ENCODE results near the gene MPI. TPM values are rescaled to one million over a fixed set of nuclear protein-coding genes. Genes with fewer than 3 reads are reported as not detected.

Gene MPI
- total and polyA plus RNA-seq, 4 donors: 16.1 to 38.4 (median 31.9) TPM

DNA sequence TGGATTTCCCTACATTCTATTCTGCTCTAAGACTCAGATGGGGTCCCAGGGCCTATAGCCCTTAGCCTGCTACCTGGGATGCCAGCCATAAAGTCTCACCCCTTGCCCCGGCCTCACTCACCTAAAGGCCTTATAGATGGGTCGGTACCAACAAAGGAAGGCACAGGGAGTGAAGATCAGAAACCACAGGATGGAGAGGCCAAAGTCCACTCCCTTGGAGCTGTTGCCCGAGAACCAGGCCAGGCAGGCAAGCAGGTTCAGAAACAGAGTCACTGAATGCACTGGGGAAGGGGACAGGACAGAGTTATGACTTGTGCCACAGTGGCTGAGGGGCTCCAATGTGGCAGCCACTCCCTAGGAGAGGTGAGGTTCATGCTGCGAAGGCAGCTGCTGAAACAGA, 39.4 kb upstream of the MPI start:
- no peak for DNase-seq (ENCODE audit: low spot score)
- Histone ChIP-seq H3K4me3 (ENCODE audit: low read depth in 1 of 3, low read length in 3 of 3) (no peak overlapping the region), H3K9ac (ENCODE audit: low read depth in 1 of 2, low read length in 2 of 2) (no peak overlapping the region), H3K27me3 (ENCODE audit: control insufficient read depth in 4 of 4, insufficient read depth in 4 of 4, low read length in 3 of 4) (no peaks in the 10 kb centered on the region), H3K36me3 (ENCODE audit: control insufficient read depth in 4 of 4, insufficient read depth in 3 of 4, low read depth in 1 of 4, low read length in 3 of 4) (peaks cover 14 to 66% (median 35%) of the 10 kb centered on the region in 4 donors), H3K27ac (ENCODE audit: low read depth in 1 of 2, low read length in 2 of 2) (no peak overlapping the region), H3K4me1 (ENCODE audit: control insufficient read depth in 4 of 4, insufficient read depth in 4 of 4, low read length in 3 of 4) (peaks cover 0 to 11% (median 8%) of the 10 kb centered on the region in 4 donors), H3K9me3 (ENCODE audit: control insufficient read depth in 4 of 4, low read length in 3 of 4) (no peaks in the 10 kb centered on the region)
- TF ChIP-seq SP1 (IDR thresholded peaks at IDR 0.05) (no peak), YY1 (IDR thresholded peaks at IDR 0.05) (no peak), FOXA1 (IDR thresholded peaks at IDR 0.05) (no peak), TAF1 (conservative IDR thresholded peaks at IDR 0.05) (no peak), RXRA (IDR thresholded peaks at IDR 0.05) (no peak), NR2F2 (IDR thresholded peaks at IDR 0.05) (no peak), RAD21 (IDR thresholded peaks at IDR 0.05) (no peak), JUND (IDR thresholded peaks at IDR 0.05) (no peak), GABPA (IDR thresholded peaks at IDR 0.05 in 1 of 2, conservative IDR thresholded peaks at IDR 0.05 in 1 of 2) (no peak), FOXA2 (IDR thresholded peaks at IDR 0.05) (no peak), EGR1 (IDR thresholded peaks at IDR 0.05; ENCODE audit: low read depth in 2 of 2) (no peak), HNF4A (conservative IDR thresholded peaks at IDR 0.05) (no peak), HNF4G (IDR thresholded peaks at IDR 0.05) (no peak)
- TF ChIP-seq, protein P1, sequence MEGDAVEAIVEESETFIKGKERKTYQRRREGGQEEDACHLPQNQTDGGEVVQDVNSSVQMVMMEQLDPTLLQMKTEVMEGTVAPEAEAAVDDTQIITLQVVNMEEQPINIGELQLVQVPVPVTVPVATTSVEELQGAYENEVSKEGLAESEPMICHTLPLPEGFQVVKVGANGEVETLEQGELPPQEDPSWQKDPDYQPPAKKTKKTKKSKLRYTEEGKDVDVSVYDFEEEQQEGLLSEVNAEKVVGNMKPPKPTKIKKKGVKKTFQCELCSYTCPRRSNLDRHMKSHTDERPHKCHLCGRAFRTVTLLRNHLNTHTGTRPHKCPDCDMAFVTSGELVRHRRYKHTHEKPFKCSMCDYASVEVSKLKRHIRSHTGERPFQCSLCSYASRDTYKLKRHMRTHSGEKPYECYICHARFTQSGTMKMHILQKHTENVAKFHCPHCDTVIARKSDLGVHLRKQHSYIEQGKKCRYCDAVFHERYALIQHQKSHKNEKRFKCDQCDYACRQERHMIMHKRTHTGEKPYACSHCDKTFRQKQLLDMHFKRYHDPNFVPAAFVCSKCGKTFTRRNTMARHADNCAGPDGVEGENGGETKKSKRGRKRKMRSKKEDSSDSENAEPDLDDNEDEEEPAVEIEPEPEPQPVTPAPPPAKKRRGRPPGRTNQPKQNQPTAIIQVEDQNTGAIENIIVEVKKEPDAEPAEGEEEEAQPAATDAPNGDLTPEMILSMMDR (IDR thresholded peaks at IDR 0.05; ENCODE audit: low read depth, low read length, missing input control): no peak
- TF ChIP-seq, protein P2, sequence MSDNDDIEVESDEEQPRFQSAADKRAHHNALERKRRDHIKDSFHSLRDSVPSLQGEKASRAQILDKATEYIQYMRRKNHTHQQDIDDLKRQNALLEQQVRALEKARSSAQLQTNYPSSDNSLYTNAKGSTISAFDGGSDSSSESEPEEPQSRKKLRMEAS (IDR thresholded peaks at IDR 0.05): no peak
- TF ChIP-seq, protein P3, sequence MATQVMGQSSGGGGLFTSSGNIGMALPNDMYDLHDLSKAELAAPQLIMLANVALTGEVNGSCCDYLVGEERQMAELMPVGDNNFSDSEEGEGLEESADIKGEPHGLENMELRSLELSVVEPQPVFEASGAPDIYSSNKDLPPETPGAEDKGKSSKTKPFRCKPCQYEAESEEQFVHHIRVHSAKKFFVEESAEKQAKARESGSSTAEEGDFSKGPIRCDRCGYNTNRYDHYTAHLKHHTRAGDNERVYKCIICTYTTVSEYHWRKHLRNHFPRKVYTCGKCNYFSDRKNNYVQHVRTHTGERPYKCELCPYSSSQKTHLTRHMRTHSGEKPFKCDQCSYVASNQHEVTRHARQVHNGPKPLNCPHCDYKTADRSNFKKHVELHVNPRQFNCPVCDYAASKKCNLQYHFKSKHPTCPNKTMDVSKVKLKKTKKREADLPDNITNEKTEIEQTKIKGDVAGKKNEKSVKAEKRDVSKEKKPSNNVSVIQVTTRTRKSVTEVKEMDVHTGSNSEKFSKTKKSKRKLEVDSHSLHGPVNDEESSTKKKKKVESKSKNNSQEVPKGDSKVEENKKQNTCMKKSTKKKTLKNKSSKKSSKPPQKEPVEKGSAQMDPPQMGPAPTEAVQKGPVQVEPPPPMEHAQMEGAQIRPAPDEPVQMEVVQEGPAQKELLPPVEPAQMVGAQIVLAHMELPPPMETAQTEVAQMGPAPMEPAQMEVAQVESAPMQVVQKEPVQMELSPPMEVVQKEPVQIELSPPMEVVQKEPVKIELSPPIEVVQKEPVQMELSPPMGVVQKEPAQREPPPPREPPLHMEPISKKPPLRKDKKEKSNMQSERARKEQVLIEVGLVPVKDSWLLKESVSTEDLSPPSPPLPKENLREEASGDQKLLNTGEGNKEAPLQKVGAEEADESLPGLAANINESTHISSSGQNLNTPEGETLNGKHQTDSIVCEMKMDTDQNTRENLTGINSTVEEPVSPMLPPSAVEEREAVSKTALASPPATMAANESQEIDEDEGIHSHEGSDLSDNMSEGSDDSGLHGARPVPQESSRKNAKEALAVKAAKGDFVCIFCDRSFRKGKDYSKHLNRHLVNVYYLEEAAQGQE (IDR thresholded peaks at IDR 0.05): no peak
- TF ChIP-seq, protein P4, sequence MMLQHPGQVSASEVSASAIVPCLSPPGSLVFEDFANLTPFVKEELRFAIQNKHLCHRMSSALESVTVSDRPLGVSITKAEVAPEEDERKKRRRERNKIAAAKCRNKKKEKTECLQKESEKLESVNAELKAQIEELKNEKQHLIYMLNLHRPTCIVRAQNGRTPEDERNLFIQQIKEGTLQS (IDR thresholded peaks at IDR 0.05): no peak
- TF ChIP-seq, protein P5, sequence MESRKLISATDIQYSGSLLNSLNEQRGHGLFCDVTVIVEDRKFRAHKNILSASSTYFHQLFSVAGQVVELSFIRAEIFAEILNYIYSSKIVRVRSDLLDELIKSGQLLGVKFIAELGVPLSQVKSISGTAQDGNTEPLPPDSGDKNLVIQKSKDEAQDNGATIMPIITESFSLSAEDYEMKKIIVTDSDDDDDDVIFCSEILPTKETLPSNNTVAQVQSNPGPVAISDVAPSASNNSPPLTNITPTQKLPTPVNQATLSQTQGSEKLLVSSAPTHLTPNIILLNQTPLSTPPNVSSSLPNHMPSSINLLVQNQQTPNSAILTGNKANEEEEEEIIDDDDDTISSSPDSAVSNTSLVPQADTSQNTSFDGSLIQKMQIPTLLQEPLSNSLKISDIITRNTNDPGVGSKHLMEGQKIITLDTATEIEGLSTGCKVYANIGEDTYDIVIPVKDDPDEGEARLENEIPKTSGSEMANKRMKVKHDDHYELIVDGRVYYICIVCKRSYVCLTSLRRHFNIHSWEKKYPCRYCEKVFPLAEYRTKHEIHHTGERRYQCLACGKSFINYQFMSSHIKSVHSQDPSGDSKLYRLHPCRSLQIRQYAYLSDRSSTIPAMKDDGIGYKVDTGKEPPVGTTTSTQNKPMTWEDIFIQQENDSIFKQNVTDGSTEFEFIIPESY (IDR thresholded peaks at IDR 0.05): no peak
- whole genome bisulfite sequencing: 87% methylated on average over 4 of the region's 4 CpGs

All from liver (tissue), 9 donors.